Activated CD8-positive, alpha-beta memory T cell treated with anti-CD3 and anti-CD28 coated beads, Interleukin-2, amount 10 ng/mL, durations not matched to agents 7 days and 5 days (primary cell): ENCODE data around the gene CARMIL1. TPM values are rescaled to one million over a fixed set of nuclear protein-coding genes. Genes with fewer than 3 reads are reported as not detected.

Experiments used
- ATAC-seq: fragments of 150-1000 bp; cut with Tn5 transposase; one replicate; pipeline ENCODE4 v1.10.0; 2021; ENCODE audit warnings: moderate library complexity
- CTCF ChIA-PET: fragments of 350-600 bp; sonication (Branson Sonifier 250); formaldehyde crosslinking; loops from one replicate; lab custom pipeline; 2021; ENCODE audit warnings: antibody characterized with exemption; lab: Charles Lee
- DNase-seq: peaks from one replicate; pipeline ENCODE4 v3.0.0-alpha.2; 2020
- H3K27ac Mint-ChIP-seq: one replicate; pipeline ENCODE4 v1.8.0; 2021; ENCODE audit warnings: mild to moderate bottlenecking, mixed read lengths
- H3K27me3 Mint-ChIP-seq: one replicate; pipeline ENCODE4 v1.8.0; 2021; ENCODE audit warnings: mixed read lengths
- H3K36me3 Mint-ChIP-seq: one replicate; pipeline ENCODE4 v1.8.0; 2021; ENCODE audit warnings: mild to moderate bottlenecking, mixed read lengths
- H3K4me1 Mint-ChIP-seq: one replicate; pipeline ENCODE4 v1.8.0; 2021; ENCODE audit warnings: mixed read lengths
- H3K4me3 Mint-ChIP-seq: one replicate; pipeline ENCODE4 v1.8.0; 2021; ENCODE audit warnings: mild to moderate bottlenecking, moderate library complexity, mixed read lengths
- H3K9me3 Mint-ChIP-seq: one replicate; pipeline ENCODE4 v1.8.0; 2022; ENCODE audit warnings: low read depth, mixed read lengths
- total RNA-seq, 2 experiments: library from RNA; stranded (reverse); gene quantifications; one replicate each; pipeline ENCODE4 v1.2.3, GENCODE V29; 2021

CARMIL1 gene
- total RNA-seq, 2 experiments from 2014 or later, result 3.4 to 3.8 TPM

DNA sequence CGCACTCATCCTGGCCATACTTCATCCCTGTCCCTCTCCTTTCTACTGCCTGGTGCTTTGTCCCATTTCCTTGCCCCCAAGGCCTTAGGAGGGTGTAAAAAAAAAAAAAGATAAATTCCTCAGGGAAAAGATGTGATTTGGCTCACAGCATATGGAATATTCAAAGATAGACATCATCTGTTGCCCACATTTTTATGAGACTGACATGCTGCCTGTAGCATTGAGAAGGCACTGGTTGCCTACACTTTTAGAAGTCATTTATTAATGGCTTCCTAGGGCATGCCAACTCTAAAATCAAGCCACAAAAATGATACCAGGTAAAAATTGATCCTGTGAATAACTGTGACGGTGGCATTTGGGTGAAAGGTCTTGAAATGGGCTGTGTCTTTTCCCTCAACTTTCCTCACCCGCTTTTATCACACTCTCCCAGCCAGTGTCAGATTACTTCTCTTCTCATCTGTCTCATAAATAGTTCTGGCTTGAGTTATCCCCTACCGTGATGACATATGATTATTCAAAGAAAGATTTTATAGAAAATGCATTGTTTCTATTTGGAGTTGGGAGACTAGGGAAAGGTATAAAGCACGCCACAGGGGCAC is 139.4 kb downstream of the CARMIL1 start:
- CTCF ChIA-PET, result interaction anchor here (1.3 kb wide), 1 partner anchor 8 kb away, joined by 3 read pairs; no protein-coding TSS in a partner anchor
- H3K27ac Mint-ChIP-seq, result no peak overlapping the region
- H3K9me3 Mint-ChIP-seq, result no peaks in the 10 kb centered on the region
- peaks cover 3% of the 10 kb centered on the region for H3K4me1 Mint-ChIP-seq
- ATAC-seq, result no peak
- no peak for DNase-seq
- H3K4me3 Mint-ChIP-seq, result no peak overlapping the region
- H3K36me3 Mint-ChIP-seq, result peaks cover 3% of the 10 kb centered on the region
- H3K27me3 Mint-ChIP-seq, result no peaks in the 10 kb centered on the region

GRCh38 chr6:25419879-25420278 is 140.7 kb downstream of the CARMIL1 start:
- no peaks in the 10 kb centered on the region for H3K4me1 Mint-ChIP-seq
- H3K27me3 Mint-ChIP-seq, result no peaks in the 10 kb centered on the region
- H3K9me3 Mint-ChIP-seq, result no peaks in the 10 kb centered on the region
- peaks cover 3% of the 10 kb centered on the region for H3K36me3 Mint-ChIP-seq
- CTCF ChIA-PET, result interaction anchor here (1.3 kb wide), 1 partner anchor 9 kb away, joined by 3 read pairs; no protein-coding TSS in a partner anchor
- no peak overlapping the region for H3K4me3 Mint-ChIP-seq
- DNase-seq (no peak), ATAC-seq (no peak)
- no peak overlapping the region for H3K27ac Mint-ChIP-seq

GRCh38 chr6:25423358-25423757 is 144.2 kb downstream of the CARMIL1 start:
- H3K9me3 Mint-ChIP-seq, result no peaks in the 10 kb centered on the region
- H3K27me3 Mint-ChIP-seq, result no peaks in the 10 kb centered on the region
- ATAC-seq (no peak), DNase-seq (no peak)
- H3K4me3 Mint-ChIP-seq, result no peak overlapping the region
- H3K4me1 Mint-ChIP-seq, result no peaks in the 10 kb centered on the region
- H3K27ac Mint-ChIP-seq, result no peak overlapping the region
- peaks cover 3% of the 10 kb centered on the region for H3K36me3 Mint-ChIP-seq
- CTCF ChIA-PET, result no interaction called here

- ATAC-seq (no peak), DNase-seq (no peak)
- H3K9me3 Mint-ChIP-seq, result no peaks in the 10 kb centered on the region
- H3K27me3 Mint-ChIP-seq, result no peaks in the 10 kb centered on the region
- CTCF ChIA-PET, result no interaction called here
- H3K4me1 Mint-ChIP-seq, result no peaks in the 10 kb centered on the region
- no peak overlapping the region for H3K27ac Mint-ChIP-seq
- peaks cover 3% of the 10 kb centered on the region for H3K36me3 Mint-ChIP-seq
- no peak overlapping the region for H3K4me3 Mint-ChIP-seq
These were observed 145.1 kb downstream of the CARMIL1 start for GRCh38 chr6:25424303-25424702.

- DNase-seq, result no peak
- no peak overlapping the region for H3K27ac Mint-ChIP-seq
- H3K4me1 Mint-ChIP-seq, result no peaks in the 10 kb centered on the region
- H3K4me3 Mint-ChIP-seq, result no peak overlapping the region
- no peaks in the 10 kb centered on the region for H3K27me3 Mint-ChIP-seq
- H3K9me3 Mint-ChIP-seq, result no peaks in the 10 kb centered on the region
- no peaks in the 10 kb centered on the region for H3K36me3 Mint-ChIP-seq
- ATAC-seq, result no peak
- CTCF ChIA-PET, result no interaction called here
These were observed 148.4 kb downstream of the CARMIL1 start for GRCh38 chr6:25427549-25427948.

DNA sequence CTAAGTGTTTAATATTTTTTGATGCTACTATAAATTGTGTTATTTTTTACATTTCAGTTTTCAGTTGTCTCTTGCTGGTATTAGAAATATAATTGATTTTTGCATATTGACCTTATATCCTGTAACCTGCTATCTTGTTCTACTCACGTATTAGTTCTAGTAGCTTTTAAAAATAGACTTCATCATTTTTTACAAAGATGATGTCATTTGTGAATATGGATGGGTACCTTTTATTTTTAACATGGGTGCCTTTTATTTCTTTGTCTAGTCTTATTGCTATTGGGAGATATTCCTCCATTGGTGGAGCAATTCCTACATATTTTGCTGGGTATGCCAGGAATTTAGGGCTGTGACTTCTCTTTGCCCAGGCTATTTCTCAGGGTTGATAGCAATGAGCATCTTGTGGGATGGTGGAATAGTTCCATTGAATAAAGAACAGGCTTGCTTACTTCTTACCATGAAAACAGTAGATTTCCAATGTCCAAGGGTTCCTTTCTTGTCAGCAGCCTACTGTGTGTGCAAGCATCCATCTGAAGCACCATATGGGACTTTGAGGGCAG is 149.7 kb downstream of the CARMIL1 start:
- CTCF ChIA-PET, result no interaction called here

GRCh38 chr6:25431306-25431974 is 152.3 kb downstream of the CARMIL1 start:
- H3K4me1 Mint-ChIP-seq, result no peaks in the 10 kb centered on the region
- H3K27me3 Mint-ChIP-seq, result no peaks in the 10 kb centered on the region
- H3K9me3 Mint-ChIP-seq, result no peaks in the 10 kb centered on the region
- no peak for DNase-seq
- H3K27ac Mint-ChIP-seq, result no peak overlapping the region
- CTCF ChIA-PET, result interaction anchor here (1.0 kb wide), 1 partner anchor 59 kb away, joined by 3 read pairs; no protein-coding TSS in a partner anchor
- no peaks in the 10 kb centered on the region for H3K36me3 Mint-ChIP-seq
- ATAC-seq, result no peak
- no peak overlapping the region for H3K4me3 Mint-ChIP-seq

More for the DNA sequence above, 149.7 kb downstream of the CARMIL1 start:
- Mint-ChIP-seq H3K36me3 (no peaks in the 10 kb centered on the region), H3K4me3 (no peak overlapping the region), H3K4me1 (no peaks in the 10 kb centered on the region), H3K9me3 (no peaks in the 10 kb centered on the region), H3K27ac (no peak overlapping the region), H3K27me3 (no peaks in the 10 kb centered on the region)
- ATAC-seq (no peak), DNase-seq (no peak)

- Mint-ChIP-seq H3K4me1 (no peaks in the 10 kb centered on the region), H3K36me3 (no peaks in the 10 kb centered on the region), H3K27me3 (no peaks in the 10 kb centered on the region), H3K27ac (no peak overlapping the region), H3K9me3 (no peaks in the 10 kb centered on the region), H3K4me3 (no peak overlapping the region)
- ATAC-seq (no peak), DNase-seq (no peak)
- CTCF ChIA-PET, result no interaction called here
These were observed 152.8 kb downstream of the CARMIL1 start for GRCh38 chr6:25431975-25432307.

GRCh38 chr6:25434921-25435320 is 155.7 kb downstream of the CARMIL1 start:
- no peaks in the 10 kb centered on the region for H3K9me3 Mint-ChIP-seq
- CTCF ChIA-PET, result interaction anchor here (1.2 to 1.4 kb wide), 2 partner anchors 56 to 106 kb away, joined by 3 to 4 read pairs; no protein-coding TSS in a partner anchor
- H3K27me3 Mint-ChIP-seq, result no peaks in the 10 kb centered on the region
- no peak overlapping the region for H3K4me3 Mint-ChIP-seq
- H3K36me3 Mint-ChIP-seq, result no peaks in the 10 kb centered on the region
- no peaks in the 10 kb centered on the region for H3K4me1 Mint-ChIP-seq
- no peak overlapping the region for H3K27ac Mint-ChIP-seq
- ATAC-seq (no peak), DNase-seq (no peak)

DNA sequence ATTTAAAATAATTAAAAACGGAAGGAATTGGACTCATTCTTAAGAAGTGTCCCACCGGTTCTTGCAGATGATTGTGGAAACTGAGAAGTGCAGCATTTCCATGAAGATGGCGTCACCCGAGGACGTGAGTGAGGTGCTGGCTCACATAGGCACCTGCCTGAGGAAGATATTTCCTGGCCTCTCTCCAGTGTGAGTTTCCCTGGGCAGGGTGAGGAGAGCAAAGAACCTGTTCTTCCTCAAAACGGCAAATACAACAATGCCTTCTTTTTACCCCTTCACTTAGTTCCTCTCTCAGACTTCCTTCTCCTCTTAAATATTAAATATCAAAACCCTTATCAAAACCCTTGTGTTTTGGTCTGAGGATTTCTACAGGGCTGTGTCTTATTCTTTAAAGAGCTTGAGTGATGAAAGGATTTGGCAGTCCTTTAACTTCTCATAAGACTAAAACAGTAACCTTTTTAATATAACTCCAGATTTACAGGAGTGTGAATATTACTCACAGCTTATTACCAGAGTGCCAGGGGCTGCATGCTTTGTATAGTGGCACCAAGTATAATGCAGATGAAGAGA is 156.3 kb downstream of the CARMIL1 start:
- Mint-ChIP-seq H3K4me3 (no peak overlapping the region), H3K27ac (no peak overlapping the region), H3K4me1 (no peaks in the 10 kb centered on the region), H3K36me3 (no peaks in the 10 kb centered on the region), H3K27me3 (no peaks in the 10 kb centered on the region), H3K9me3 (no peaks in the 10 kb centered on the region)
- CTCF ChIA-PET, result interaction anchor here (1.4 kb wide), 1 partner anchor 55 kb away, joined by 4 read pairs; no protein-coding TSS in a partner anchor
- ATAC-seq (no peak), DNase-seq (no peak)

DNA sequence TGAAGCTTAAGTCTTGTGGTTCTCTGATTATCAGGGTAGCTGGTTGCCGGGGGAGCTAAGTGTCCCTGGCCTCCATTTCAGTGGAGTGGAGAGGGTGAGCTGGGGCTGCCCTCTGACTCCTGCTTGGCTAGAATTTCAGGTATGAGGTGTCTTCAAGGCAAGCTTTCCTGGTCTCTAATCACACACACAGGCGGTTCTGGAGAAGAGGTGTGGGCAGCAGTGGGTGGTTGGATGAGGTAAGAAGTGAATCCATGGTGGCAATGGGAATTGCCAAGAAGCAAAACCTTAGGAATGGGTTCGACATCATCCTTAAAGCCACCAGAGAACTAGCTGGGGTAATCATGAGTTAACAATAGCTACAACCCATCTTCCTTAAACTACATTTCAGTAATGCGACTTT is 157.6 kb downstream of the CARMIL1 start:
- no peak for DNase-seq
- H3K9me3 Mint-ChIP-seq, result no peaks in the 10 kb centered on the region
- no peak overlapping the region for H3K27ac Mint-ChIP-seq
- CTCF ChIA-PET, result interaction anchor here (1.1 to 1.3 kb wide), 2 partner anchors 11 to 53 kb away, joined by 4 to 5 read pairs; no protein-coding TSS in a partner anchor
- no peaks in the 10 kb centered on the region for H3K27me3 Mint-ChIP-seq
- no peak overlapping the region for H3K4me3 Mint-ChIP-seq
- no peaks in the 10 kb centered on the region for H3K4me1 Mint-ChIP-seq
- no peak for ATAC-seq
- no peaks in the 10 kb centered on the region for H3K36me3 Mint-ChIP-seq

- Mint-ChIP-seq H3K36me3 (peaks cover under 1% of the 10 kb centered on the region), H3K27me3 (no peaks in the 10 kb centered on the region), H3K4me1 (peaks cover 3% of the 10 kb centered on the region), H3K4me3 (no peak overlapping the region), H3K9me3 (no peaks in the 10 kb centered on the region), H3K27ac (no peak overlapping the region)
- CTCF ChIA-PET, result interaction anchor here (1.1 kb wide), 1 partner anchor 35 kb away, joined by 3 read pairs; no protein-coding TSS in a partner anchor
- DNase-seq, result no peak
- no peak for ATAC-seq
These were observed 160.2 kb downstream of the CARMIL1 start for GRCh38 chr6:25439368-25439767.

DNA sequence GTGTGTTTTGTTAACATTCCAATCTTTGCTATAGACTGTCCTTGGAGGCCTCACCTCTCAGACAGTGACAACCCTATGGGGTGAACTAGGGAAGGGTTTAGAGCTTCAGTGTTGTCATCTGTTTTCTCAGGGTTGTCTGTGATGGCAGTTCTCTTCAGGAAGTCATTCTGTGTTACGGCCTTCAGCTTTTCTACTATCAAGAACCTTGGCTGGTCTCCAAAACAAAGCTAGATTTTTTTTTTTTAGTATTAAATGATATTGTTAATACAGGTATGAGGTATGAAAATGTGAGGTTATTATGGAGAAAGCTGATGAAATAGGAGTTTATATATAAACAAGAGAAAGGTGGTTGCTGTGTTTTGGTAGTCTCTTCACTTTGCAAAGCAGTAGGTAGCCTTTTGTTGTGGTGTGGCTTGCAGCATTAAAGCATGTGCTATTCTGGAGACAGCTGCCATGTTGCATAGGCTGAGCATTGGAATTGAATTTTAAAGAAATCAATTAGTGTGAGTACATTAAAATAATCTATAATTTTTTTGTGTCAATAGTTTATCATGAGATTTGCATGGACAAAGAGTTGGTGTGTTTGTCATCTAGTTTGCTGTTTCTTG is 162.6 kb downstream of the CARMIL1 start:
- peaks cover 7% of the 10 kb centered on the region for H3K36me3 Mint-ChIP-seq
- H3K9me3 Mint-ChIP-seq, result no peaks in the 10 kb centered on the region
- ATAC-seq, result no peak
- no peak overlapping the region for H3K4me3 Mint-ChIP-seq
- no peak for DNase-seq
- H3K27ac Mint-ChIP-seq, result no peak overlapping the region
- no peaks in the 10 kb centered on the region for H3K27me3 Mint-ChIP-seq
- CTCF ChIA-PET, result no interaction called here
- peaks cover 3% of the 10 kb centered on the region for H3K4me1 Mint-ChIP-seq
